CMK (cell line): ENCODE results near the gene TARDBP.
"Not testable (repeated sequence)": the region's sequence is repeated elsewhere in the genome, so short reads cannot be mapped to it uniquely, and the experiment has no call there.

Experiments used
- DNase-seq: peaks from one replicate; pipeline ENCODE4 v3.0.0-alpha.2; 2010; ENCODE audit warnings: low read depth

TARDBP gene

DNA sequence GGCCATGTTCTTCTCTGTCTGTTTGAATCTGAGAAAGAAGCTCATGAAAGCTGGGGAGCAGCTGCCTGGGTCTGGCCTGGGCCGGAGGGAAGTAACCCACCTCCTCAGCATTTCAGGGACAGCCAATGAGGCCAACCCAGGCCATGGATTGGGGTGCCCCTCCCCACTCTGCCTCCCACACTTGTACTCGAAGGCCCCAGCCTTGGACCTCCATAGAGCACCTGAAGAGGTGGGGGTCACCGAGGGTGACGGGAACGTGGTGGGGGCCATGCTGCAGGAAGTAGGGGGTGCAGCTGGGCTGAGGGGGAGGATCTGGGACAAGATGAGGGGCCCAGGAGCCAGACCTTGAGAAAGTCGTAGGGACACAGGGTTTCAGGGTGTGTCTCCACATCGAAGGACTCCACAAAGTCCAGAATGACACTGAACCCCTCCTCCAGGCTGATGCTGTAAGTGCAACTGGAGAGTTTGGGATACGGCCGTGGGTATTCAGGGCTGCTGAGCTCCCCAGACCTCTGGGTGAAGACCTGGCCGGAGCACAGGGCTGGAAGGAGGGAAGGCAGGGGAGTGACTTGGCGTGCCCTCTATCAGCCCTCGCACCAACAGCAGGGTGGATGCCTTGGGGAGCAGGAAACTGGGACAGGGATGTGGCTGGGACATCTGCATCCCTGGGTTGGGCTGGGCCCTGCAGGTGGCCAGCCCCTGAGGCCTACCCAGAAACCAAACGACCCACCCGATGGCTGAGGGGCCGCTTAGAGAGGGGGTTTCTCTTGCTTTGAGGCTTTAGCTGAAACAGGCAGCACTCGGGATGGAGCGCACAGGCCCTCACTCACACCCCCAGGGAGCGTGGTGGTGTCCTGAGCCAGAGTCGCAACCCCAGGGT, 30.8 kb downstream of the TARDBP start:
- DNase-seq = no peak

- DNase-seq = no peak
Measured at GRCh38 chr1:11044086-11044848, 31.8 kb downstream of the TARDBP start.

GRCh38 chr1:11044849-11045427, 32.5 kb downstream of the TARDBP start:
- DNase-seq = no peak

DNA sequence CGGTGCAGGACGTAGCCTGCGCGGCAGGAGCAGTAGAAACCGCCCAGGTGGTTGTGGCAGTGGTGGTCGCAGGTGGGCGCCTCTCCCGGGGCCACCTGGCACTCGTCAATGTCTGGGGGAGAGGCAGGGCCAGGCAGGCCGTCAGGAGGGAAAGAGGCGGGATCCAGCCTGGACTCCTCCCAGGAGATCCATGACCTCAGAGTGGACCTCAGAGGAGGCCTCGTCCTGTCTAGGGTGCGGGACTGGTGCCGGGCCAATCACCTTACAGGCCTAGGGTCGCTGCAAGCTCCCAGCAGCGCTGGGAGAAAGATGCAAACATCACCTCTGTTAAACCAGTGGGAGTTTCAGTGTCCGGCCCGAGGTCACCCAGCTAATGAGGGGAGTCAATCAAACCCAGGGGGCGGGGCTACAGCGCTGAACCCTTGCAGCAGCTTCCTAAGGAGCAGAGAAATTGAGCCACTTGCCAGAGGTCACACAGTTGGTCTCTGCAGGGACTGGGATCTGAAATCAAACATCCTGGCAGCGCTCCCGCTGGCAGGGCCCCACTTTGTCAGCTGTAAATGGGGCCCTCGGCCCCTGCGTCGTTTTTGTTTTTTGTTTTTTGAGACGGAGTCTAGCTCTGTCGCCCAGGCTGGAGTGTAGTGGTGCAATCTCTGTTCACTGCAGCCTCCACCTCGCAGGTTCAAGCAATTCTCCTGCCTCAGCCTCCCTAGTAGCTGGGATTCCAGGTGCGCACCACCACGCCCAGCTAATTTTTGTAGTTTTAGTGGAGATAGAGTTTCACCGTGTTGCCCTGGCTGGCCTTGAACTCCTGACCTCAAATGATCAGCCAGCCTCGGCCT, 33.2 kb downstream of the TARDBP start:
- DNase-seq = no peak

DNA sequence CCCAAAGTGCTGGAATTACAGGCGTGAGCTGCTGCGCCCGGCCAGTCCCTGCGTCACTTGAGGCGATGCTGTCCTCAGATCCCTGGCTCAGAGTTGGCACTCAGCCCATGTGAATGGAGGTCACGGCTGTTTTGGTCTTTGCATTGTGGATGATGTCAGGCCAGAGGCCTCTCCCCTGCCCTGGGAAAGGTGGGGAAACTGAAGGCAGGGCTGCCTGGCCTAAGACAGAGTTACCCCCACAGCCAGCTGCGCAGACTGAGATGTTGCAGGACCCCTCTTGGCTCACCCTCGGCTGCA, 33.8 kb downstream of the TARDBP start:
- DNase-seq = no peak

DNA sequence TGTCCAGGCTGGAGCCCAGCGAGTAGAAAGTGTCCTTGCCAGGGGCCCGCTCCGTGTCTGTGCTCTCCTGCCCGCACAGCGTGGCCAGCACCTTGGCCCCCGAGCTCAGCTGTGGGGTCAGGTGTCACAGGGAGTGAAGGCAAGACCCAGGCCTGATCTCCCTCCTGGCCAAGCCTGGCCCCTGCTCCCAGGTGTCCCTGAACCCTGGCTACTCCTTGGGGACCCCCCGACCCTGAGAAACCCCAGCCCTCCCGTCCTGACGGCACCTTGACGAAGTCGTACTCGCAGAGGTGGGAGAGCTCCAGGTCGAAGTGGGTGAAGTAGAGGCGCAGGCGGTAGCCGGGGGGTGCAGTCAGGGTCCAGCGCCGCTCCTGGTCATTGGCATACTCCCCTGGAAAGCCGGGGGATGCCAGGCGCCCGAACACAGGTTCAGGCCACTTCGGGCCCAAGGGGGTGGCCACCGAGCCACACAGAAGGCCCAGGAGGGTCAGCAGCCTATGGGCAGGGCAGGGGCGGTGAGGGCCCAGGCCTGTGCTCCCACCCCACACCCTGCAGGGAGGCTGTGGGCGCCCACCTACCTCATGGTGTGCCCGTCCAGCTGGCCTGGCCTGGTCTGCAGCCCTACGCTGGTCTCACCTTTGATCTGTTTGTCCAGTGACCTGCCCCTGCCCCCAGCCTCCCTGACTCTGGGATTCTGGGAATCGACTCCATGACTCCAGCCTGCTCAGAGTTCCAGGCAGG, 34.3 kb downstream of the TARDBP start, which contains the start of gene MASP2:
TSS of gene MASP2 (minus strand) at position 615 of the 741 bp plus-strand sequence. CDS start at position 583, 32 bp downstream.
- DNase-seq = no peak

GRCh38 chr1:11051121-11051520, 38.7 kb downstream of the TARDBP start:
- not testable (repeated sequence) for DNase-seq

- no peak for DNase-seq
Measured at GRCh38 chr1:11051781-11052511, 39.5 kb downstream of the TARDBP start.

GRCh38 chr1:11052839-11053757, 40.6 kb downstream of the TARDBP start:
- no peak for DNase-seq

GRCh38 chr1:11053758-11054137, 41.3 kb downstream of the TARDBP start:
- DNase-seq = no peak

DNA sequence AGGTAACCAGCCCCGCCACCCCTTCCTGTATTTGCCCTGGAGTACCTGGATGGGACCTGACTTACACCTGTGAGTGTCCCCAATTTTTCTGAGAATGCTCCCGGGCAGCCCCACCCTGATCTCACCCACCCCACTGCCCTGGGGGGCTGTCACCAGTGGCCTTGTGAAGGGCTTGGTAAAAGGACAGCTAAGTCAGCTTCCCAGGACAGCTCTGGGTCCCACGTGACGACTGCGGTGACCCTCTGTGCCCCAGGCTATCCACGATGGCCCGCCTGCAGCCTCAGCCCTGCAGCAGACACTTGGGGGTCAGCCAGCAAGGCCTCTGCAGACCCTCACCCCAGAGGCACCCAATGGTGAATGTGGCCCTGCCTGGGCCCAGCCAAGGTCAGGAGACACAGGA, 41.7 kb downstream of the TARDBP start:
- no peak for DNase-seq

- no peak for DNase-seq
Measured at GRCh38 chr1:11054666-11055065, 42.2 kb downstream of the TARDBP start.

GRCh38 chr1:11055676-11056075, 43.2 kb downstream of the TARDBP start:
- no peak for DNase-seq

GRCh38 chr1:11056504-11056903, 44.0 kb downstream of the TARDBP start:
- no peak for DNase-seq

DNA sequence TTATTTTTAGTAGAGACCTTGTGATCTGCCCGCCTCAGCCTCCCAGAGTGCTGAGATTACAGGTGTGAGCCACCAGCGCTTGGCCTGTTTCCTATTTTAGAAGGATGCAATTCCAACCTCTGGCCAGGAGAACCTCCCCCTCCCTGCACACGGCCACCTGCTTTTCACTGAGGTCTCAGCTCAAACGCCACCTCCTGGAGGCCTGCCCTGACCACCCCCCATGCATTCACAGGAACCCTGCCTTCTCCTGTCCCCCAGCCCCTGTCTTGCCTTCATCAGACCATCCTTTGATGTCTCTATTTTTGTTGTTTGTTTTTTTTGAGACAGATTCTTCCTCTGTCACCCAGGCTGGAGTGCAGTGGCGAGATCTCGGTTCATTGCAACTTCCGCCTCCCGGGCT, 45.0 kb downstream of the TARDBP start:
- no peak for DNase-seq

DNA sequence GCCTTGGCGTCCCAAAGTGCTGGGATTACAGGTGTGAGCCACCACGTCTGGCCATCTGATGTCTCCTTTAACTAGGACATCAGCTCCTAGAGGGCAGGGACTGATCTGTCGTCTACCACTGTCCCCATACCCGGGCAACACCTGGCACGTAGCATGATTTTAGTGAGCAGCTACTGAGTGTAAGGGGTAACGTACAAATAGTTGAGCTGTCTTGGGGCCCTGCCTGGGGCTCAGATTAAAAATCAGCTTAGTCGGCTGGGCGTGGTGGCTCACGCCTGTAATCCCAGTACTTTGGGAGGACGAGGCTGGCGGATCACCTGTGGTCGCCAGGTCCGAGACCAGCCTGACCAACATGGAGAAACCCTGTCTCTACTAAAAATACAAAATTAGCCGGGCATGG, 45.6 kb downstream of the TARDBP start:
- DNase-seq = no peak

DNA sequence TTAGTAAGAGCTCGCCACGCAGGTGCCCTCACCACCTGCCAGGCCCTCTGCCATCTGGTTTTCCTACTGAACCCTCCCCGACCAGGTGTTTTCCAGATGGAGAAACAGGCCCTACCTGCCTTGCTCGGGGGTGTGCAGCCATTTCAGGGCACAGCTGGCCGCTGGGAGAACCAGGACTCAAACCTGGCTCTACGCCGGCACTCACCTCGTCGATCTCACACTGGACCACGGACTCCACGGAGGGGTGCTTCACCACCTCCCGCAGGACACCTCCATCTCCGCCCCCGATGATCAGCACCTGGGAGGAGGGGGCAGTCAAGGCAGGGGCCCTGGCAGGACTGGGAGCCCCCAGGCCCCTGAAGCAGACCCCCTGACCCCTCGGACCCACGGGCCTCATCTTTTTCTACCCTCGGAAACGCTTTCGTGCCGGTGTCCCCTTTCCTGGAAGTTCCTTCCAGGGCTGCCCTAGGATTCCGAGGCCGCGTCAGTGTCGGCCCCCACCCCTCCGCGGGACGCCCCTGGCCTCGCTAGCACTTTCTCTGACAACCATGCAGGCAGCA, 46.2 kb downstream of the TARDBP start:
- no peak for DNase-seq

DNA sequence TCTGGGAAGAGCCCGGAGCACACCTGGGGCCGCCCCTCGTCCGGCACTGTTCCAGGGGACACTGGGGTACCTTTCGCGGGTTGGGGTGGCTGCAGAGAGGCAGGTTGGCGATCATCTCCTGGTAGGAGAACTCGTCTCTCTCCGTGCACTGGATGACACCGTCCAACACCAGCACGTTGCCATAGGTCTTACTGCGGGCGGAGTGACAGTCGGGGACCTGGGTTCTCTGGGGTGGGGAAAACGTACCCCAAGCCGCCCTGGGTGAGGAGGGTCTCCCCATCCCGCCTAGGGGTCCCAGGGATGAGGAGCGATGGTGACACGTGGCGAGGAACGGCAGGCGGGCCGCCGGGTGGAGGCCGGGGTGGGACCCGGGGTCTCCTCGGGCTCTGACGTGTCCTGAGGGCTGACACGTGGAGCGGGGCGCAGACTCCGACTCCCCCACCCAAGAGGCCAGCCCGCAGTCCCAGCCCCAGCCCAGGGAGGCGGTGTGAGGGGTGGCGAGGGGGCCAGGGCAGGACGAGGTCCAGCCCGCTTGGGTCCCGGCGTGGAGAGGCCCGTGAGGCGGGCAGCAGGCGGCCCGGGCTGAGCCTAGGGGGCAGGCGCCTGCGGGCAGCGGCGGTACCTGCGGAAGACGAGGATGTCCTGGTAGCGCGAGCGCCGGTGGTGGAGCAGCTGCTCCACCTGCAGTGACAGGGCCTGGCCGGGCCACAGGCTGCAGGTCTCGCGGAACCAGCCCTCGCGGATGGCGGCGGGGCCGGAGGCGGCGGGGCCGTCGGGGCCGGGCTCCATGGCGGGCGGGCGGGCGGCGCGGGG, 46.9 kb downstream of the TARDBP start:
- DNase-seq = no peak
